Spleen (tissue), 3 donors: ENCODE data around the gene AP5B1.

Experiments used
- POLR2A ChIP-seq, 3 donors: fragments of 450-650 bp; IDR thresholded peaks; one replicate each; pipeline ENCODE4 v1.5.1; 2017; ENCODE audit warnings: antibody characterized with exemption in 3 of 3, mild to moderate bottlenecking in 1 of 3
- POLR2AphosphoS5 ChIP-seq, 3 donors: sonication (generic); formaldehyde crosslinking; IDR thresholded peaks; one replicate each; pipeline ENCODE4 v1.5.1; 2017; ENCODE audit warnings: antibody characterized with exemption in 3 of 3

DNA sequence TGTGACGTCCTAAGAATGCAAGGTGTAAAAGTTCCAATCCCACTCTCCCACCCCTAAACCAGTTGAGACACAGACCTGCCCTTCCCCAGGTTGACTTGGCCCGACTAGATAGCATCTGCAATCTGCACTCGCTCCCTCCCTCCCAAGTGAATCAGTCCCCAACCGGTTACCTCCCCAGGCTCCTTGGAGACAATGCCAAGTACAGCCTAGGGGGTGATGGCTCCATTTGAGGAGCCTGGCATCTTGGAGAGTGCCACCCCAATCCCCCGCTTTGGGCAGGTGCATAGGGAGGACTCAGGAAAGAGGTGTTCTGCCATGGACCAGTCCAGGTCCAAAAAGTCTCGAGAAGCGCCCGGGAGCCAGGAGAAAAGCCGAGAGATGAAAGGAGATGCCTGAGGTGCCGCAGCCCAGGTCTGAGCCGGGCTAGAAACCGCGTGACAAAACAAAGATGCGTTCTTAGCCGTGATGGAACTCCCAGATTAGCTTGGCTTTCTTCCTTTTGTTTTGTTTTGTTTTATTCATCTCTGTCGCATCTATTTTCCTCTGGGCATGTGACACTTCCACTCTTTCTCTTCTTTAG lies 34.3 kb upstream of the AP5B1 start:
- TF ChIP-seq POLR2AphosphoS5 (IDR thresholded peaks at IDR 0.05) (no peak), POLR2A (IDR thresholded peaks at IDR 0.05) (no peak)
